ENCODE data around the gene HRH3.

HRH3 gene

GRCh38 chr20:62255976-62256375, 35.9 kb upstream of the HRH3 start:
- no peak overlapping the region for H3K27ac ChIP-seq (ENCODE audit: extremely low read depth, low read depth, low read length)
- no peak overlapping the region for H3K4me3 ChIP-seq (ENCODE audit: low read depth, low read length)
- peaks cover 0 to 54% of the 10 kb centered on the region in 2 experiments; a peak in 2 of 3 replicates for H3K36me3 ChIP-seq (ENCODE audit: control insufficient read depth in 2 of 2, insufficient read depth in 1 of 2, low read length in 2 of 2)
- H3K9me3 ChIP-seq (ENCODE audit: control insufficient read depth, insufficient read depth, low read depth, low read length) = no peaks in the 10 kb centered on the region
- TF ChIP-seq GLI2 (tag by site-specific recombination; IDR thresholded peaks at IDR 0.05; ENCODE audit: borderline replicate concordance, low read depth) = no peak
- ChIA-PET CTCF (interaction anchor here (0.7 kb wide), 1 partner anchor 273 kb away, joined by 3 read pairs; no protein-coding TSS in a partner anchor), POLR2A (no interaction called here)
- no peaks in the 10 kb centered on the region for H3K4me1 ChIP-seq (ENCODE audit: control insufficient read depth, insufficient read depth, low read length)

DNA sequence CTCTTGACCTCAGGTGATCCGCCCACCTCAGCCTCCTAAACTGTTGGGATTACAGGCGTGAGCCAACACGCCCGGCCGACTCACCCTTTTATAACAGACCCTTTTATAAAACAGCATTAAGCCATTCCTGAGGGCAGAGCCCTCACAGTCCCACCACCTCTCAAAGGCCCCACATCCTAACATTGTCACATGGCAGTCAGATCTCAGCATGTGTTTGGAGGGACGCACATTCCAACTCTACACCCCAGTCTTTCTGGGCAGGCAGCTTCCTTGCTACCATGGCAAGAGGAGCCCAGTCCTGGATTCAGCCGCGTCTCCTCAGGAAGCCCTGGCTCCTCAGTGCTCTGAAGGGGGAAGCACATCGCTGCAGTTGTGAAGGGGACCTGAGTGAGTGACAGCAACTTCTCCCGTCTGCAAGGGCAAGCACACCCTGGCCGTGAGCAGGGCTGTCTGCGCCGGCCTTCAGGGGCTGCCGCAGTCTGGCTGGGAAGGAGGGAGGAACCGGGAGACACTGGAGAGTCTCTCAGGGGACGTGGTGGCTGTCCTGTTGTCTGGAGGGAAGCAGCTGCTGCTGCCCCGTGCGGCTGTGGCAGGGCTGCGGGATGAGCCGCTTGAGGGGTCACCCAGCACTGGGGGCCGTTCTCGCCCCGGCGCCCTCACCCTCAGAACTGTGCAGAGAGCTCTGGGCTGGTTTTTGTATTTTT, 34.1 kb upstream of the HRH3 start:
- Histone ChIP-seq H3K4me1 (ENCODE audit: control insufficient read depth, insufficient read depth, low read length) (no peaks in the 10 kb centered on the region), H3K9me3 (ENCODE audit: control insufficient read depth, insufficient read depth, low read depth, low read length) (no peaks in the 10 kb centered on the region), H3K36me3 (ENCODE audit: control insufficient read depth in 2 of 2, insufficient read depth in 1 of 2, low read length in 2 of 2) (peaks cover 0 to 36% of the 10 kb centered on the region in 2 experiments; a peak in 2 of 3 replicates), H3K27ac (ENCODE audit: extremely low read depth, low read depth, low read length) (no peak overlapping the region), H3K4me3 (ENCODE audit: low read depth, low read length) (no peak overlapping the region)
- ChIA-PET POLR2A (interaction anchor here (0.7 kb wide), 1 partner anchor 14 kb away, joined by 3 read pairs; no protein-coding TSS in a partner anchor), CTCF (no interaction called here)
- TF ChIP-seq ZSCAN4 (tag by site-specific recombination; IDR thresholded peaks at IDR 0.05) (no peak), ZBTB17 (tag by site-specific recombination; IDR thresholded peaks at IDR 0.05) (no peak), ZNF837 (tag by site-specific recombination; IDR thresholded peaks at IDR 0.05) (no peak), MYNN (tag by site-specific recombination; IDR thresholded peaks at IDR 0.05; ENCODE audit: borderline replicate concordance) (no peak), KLF1 (tag by site-specific recombination; IDR thresholded peaks at IDR 0.05) (0 out of 2 replicates have a peak, but pooled peaks have one; percentile 23), ZFHX2 (tag by site-specific recombination; conservative IDR thresholded peaks at IDR 0.05) (peak; percentile 72)
- TF ChIP-seq, protein P1, sequence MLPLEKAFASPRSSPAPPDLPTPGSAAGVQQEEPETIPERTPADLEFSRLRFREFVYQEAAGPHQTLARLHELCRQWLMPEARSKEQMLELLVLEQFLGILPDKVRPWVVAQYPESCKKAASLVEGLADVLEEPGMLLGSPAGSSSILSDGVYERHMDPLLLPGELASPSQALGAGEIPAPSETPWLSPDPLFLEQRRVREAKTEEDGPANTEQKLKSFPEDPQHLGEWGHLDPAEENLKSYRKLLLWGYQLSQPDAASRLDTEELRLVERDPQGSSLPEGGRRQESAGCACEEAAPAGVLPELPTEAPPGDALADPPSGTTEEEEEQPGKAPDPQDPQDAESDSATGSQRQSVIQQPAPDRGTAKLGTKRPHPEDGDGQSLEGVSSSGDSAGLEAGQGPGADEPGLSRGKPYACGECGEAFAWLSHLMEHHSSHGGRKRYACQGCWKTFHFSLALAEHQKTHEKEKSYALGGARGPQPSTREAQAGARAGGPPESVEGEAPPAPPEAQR (tag by site-specific recombination; IDR thresholded peaks at IDR 0.05) = no peak

- no peaks in the 10 kb centered on the region for H3K4me1 ChIP-seq (ENCODE audit: control insufficient read depth, insufficient read depth, low read length)
- no peak overlapping the region for H3K27ac ChIP-seq (ENCODE audit: extremely low read depth, low read depth, low read length)
- ChIA-PET CTCF (interaction anchor here (0.5 kb wide), 1 partner anchor 95 kb away, joined by 3 read pairs; no protein-coding TSS in a partner anchor), POLR2A (no interaction called here)
- peaks cover 0 to 28% of the 10 kb centered on the region in 2 experiments; a peak in 2 of 3 replicates for H3K36me3 ChIP-seq (ENCODE audit: control insufficient read depth in 2 of 2, insufficient read depth in 1 of 2, low read length in 2 of 2)
- TF ChIP-seq, protein P2, sequence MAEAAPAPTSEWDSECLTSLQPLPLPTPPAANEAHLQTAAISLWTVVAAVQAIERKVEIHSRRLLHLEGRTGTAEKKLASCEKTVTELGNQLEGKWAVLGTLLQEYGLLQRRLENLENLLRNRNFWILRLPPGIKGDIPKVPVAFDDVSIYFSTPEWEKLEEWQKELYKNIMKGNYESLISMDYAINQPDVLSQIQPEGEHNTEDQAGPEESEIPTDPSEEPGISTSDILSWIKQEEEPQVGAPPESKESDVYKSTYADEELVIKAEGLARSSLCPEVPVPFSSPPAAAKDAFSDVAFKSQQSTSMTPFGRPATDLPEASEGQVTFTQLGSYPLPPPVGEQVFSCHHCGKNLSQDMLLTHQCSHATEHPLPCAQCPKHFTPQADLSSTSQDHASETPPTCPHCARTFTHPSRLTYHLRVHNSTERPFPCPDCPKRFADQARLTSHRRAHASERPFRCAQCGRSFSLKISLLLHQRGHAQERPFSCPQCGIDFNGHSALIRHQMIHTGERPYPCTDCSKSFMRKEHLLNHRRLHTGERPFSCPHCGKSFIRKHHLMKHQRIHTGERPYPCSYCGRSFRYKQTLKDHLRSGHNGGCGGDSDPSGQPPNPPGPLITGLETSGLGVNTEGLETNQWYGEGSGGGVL (tag by site-specific recombination; IDR thresholded peaks at IDR 0.05) = peak; percentile 51
- TF ChIP-seq, protein P3, sequence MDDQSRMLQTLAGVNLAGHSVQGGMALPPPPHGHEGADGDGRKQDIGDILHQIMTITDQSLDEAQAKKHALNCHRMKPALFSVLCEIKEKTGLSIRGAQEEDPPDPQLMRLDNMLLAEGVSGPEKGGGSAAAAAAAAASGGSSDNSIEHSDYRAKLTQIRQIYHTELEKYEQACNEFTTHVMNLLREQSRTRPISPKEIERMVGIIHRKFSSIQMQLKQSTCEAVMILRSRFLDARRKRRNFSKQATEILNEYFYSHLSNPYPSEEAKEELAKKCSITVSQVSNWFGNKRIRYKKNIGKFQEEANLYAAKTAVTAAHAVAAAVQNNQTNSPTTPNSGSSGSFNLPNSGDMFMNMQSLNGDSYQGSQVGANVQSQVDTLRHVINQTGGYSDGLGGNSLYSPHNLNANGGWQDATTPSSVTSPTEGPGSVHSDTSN (CRISPR knock-in tag; IDR thresholded peaks at IDR 0.05) = no peak
- TF ChIP-seq KLF1 (tag by site-specific recombination; IDR thresholded peaks at IDR 0.05) = no peak
- TF ChIP-seq ZNF473 (tag by site-specific recombination; IDR thresholded peaks at IDR 0.05) = no peak
- TF ChIP-seq ZNF830 (tag by site-specific recombination; IDR thresholded peaks at IDR 0.05; ENCODE audit: low read depth) = no peak
- TF ChIP-seq, protein P4, sequence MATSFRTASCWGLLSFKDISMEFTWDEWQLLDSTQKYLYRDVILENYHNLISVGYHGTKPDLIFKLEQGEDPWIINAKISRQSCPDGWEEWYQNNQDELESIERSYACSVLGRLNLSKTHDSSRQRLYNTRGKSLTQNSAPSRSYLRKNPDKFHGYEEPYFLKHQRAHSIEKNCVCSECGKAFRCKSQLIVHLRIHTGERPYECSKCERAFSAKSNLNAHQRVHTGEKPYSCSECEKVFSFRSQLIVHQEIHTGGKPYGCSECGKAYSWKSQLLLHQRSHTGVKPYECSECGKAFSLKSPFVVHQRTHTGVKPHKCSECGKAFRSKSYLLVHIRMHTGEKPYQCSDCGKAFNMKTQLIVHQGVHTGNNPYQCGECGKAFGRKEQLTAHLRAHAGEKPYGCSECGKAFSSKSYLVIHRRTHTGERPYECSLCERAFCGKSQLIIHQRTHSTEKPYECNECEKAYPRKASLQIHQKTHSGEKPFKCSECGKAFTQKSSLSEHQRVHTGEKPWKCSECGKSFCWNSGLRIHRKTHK (tag by site-specific recombination; IDR thresholded peaks at IDR 0.05) = no peak
- TF ChIP-seq ZNF600 (tag by site-specific recombination; IDR thresholded peaks at IDR 0.05) = peak; percentile 76
- no peak for TF ChIP-seq IKZF3 (tag by site-specific recombination; IDR thresholded peaks at IDR 0.05)
- TF ChIP-seq ZSCAN4 (tag by site-specific recombination; IDR thresholded peaks at IDR 0.05) = no peak
- no peak for TF ChIP-seq GLI4 (tag by site-specific recombination; IDR thresholded peaks at IDR 0.05)
- no peak for TF ChIP-seq BCL11A (tag by site-specific recombination; IDR thresholded peaks at IDR 0.05; ENCODE audit: low read depth)
- TF ChIP-seq ZNF132 (tag by site-specific recombination; IDR thresholded peaks at IDR 0.05; ENCODE audit: borderline replicate concordance) = no peak
- H3K9me3 ChIP-seq (ENCODE audit: control insufficient read depth, insufficient read depth, low read depth, low read length) = no peaks in the 10 kb centered on the region
- no peak overlapping the region for H3K4me3 ChIP-seq (ENCODE audit: low read depth, low read length)
Measured at GRCh38 chr20:62253398-62253797, 33.3 kb upstream of the HRH3 start.

Data from HEK293 (cell line).